B cell (primary cell): ENCODE data around the gene RHOV. TPM values are rescaled to one million over a fixed set of nuclear protein-coding genes. Genes with fewer than 3 reads are reported as not detected.

Source experiments
- ATAC-seq: fragments of 200-7000 bp; cut with Tn5 transposase; one replicate; pipeline ENCODE4 v1.10.0; 2021; ENCODE audit warnings: low read depth, mild to moderate bottlenecking, moderate number of reproducible peaks, moderate library complexity
- CTCF ChIA-PET: fragments of 350-600 bp; sonication (Branson Sonifier 250); formaldehyde crosslinking; loops from one replicate; lab custom pipeline; 2021; ENCODE audit warnings: antibody characterized with exemption, inconsistent platforms; lab: Charles Lee
- POLR2A ChIA-PET: fragments of 350-600 bp; sonication (Branson Sonifier 250); formaldehyde crosslinking; loops from one replicate; lab custom pipeline; 2021; ENCODE audit warnings: antibody characterized with exemption; lab: Charles Lee
- DNase-seq: peaks from one replicate; pipeline ENCODE4 v3.0.0; 2013
- H2AFZ ChIP-seq: 2 replicates; pipeline ENCODE4 v1.6.1; 2012; ENCODE audit warnings: mild to moderate bottlenecking, low read depth, low read length; ENCODE audit not compliant: insufficient read depth, poor library complexity, severe bottlenecking
- H3K27ac ChIP-seq, 2 donors: 1 replicate in 1 of 2; 2 replicates in 1 of 2; pipeline ENCODE4 v1.5.1; 2012 to 2013; ENCODE audit warnings: low read length in 2 of 2, mild to moderate bottlenecking in 2 of 2, moderate library complexity in 1 of 2
- H3K27me3 ChIP-seq, 4 experiments: fragments of 200-600 bp in 1 of 4; sonication (generic) in 1 of 4; replicated peaks in 1 of 4; 1 replicate in 2 of 4; 2 replicates in 2 of 4; pipeline versions ENCODE4 v1.6.1 to v1.7.0; 2013 to 2016; ENCODE audit warnings: low read length in 3 of 4, mild to moderate bottlenecking in 2 of 4, mixed read lengths in 1 of 4, moderate library complexity in 1 of 4; ENCODE audit not compliant: insufficient read depth in 4 of 4, control insufficient read depth in 3 of 4; ENCODE audit errors: control extremely low read depth in 1 of 4
- H3K36me3 ChIP-seq, 2 experiments: replicated peaks in 1 of 2; 1 replicate in 1 of 2; 2 replicates in 1 of 2; pipeline versions ENCODE4 v1.6.1 to v1.7.1; 2013; ENCODE audit warnings: low read length in 1 of 2; ENCODE audit not compliant: insufficient read depth in 2 of 2, control insufficient read depth in 1 of 2; ENCODE audit errors: control extremely low read depth in 1 of 2, extremely low read depth in 1 of 2
- H3K4me1 ChIP-seq, 2 donors: fragments of 200-600 bp in 1 of 2; sonication (generic) in 1 of 2; 1 replicate in 1 of 2; 2 replicates in 1 of 2; pipeline versions ENCODE4 v1.5.1 to v1.6.1; 2013 to 2017; ENCODE audit warnings: low read length in 2 of 2; ENCODE audit not compliant: control insufficient read depth in 2 of 2, insufficient read depth in 2 of 2
- H3K4me2 ChIP-seq: replicated peaks from 2 replicates; pipeline ENCODE3; 2012; ENCODE audit warnings: mild to moderate bottlenecking, low read depth, low read length; ENCODE audit not compliant: poor library complexity, severe bottlenecking
- H3K4me3 ChIP-seq, 5 experiments: fragments of 200-600 bp in 1 of 5; sonication (generic) in 1 of 5; 1 replicate in 3 of 5; 2 replicates in 2 of 5; pipeline versions ENCODE4 v1.5.1 to v1.7.0; 2011 to 2016; ENCODE audit warnings: low read length in 4 of 5, mild to moderate bottlenecking in 4 of 5, low read depth in 2 of 5, control low read depth in 1 of 5, moderate library complexity in 1 of 5; ENCODE audit not compliant: insufficient read depth in 1 of 5; ENCODE audit errors: control extremely low read depth in 1 of 5, extremely low read depth in 1 of 5
- H3K79me2 ChIP-seq: fragments of 200-600 bp; sonication (generic); one replicate; pipeline ENCODE4 v1.6.0; 2016; ENCODE audit warnings: low read length; ENCODE audit not compliant: control insufficient read depth, insufficient read depth
- H3K9ac ChIP-seq: fragments of 200-600 bp; sonication (generic); 2 replicates; pipeline ENCODE4 v1.6.1; 2017; ENCODE audit warnings: mild to moderate bottlenecking, low read length, moderate library complexity
- H3K9me3 ChIP-seq, 3 donors: one replicate each; pipeline versions ENCODE4 v1.6.1 to v1.7.1; 2013; ENCODE audit warnings: low read length in 2 of 3; ENCODE audit not compliant: control insufficient read depth in 2 of 3, insufficient read depth in 1 of 3; ENCODE audit errors: control extremely low read depth in 1 of 3
- H4K20me1 ChIP-seq: 2 replicates; pipeline ENCODE4 v1.6.0; 2012; ENCODE audit warnings: mild to moderate bottlenecking, low read length; ENCODE audit not compliant: insufficient read depth, control insufficient read depth, poor library complexity, severe bottlenecking
- H3K27ac Mint-ChIP-seq: one replicate; pipeline ENCODE4 v1.8.0; 2021; ENCODE audit warnings: mixed read lengths
- H3K27me3 Mint-ChIP-seq: one replicate; pipeline ENCODE4 v1.8.0; 2021; ENCODE audit warnings: mixed read lengths
- H3K4me1 Mint-ChIP-seq: one replicate; pipeline ENCODE4 v1.8.0; 2021; ENCODE audit warnings: mixed read lengths
- H3K4me3 Mint-ChIP-seq: one replicate; pipeline ENCODE4 v1.8.0; 2021; ENCODE audit warnings: mixed read lengths
- H3K9me3 Mint-ChIP-seq: one replicate; pipeline ENCODE4 v1.8.0; 2022; ENCODE audit warnings: mixed read lengths; ENCODE audit not compliant: insufficient read depth
- CTCF ChIP-seq: fragments of 200-600 bp; IDR thresholded peaks from one replicate; pipeline ENCODE4 v1.8.0; 2022; ENCODE audit warnings: antibody characterized with exemption, mild to moderate bottlenecking
- EZH2 ChIP-seq: IDR thresholded peaks from 2 replicates; pipeline ENCODE4 v1.6.1; 2012; ENCODE audit warnings: borderline replicate concordance, low read depth, mild to moderate bottlenecking, moderate library complexity, low read length; ENCODE audit not compliant: insufficient read depth, poor library complexity, severe bottlenecking
- WGBS: methylation state at CpG from one replicate; pipeline ENCODE4 v1.1.5; 2013; ENCODE audit warnings: missing lambda C conversion rate; ENCODE audit not compliant: insufficient coverage; 5-methylcytosine and 5-hydroxymethylcytosine counted together
- intact Hi-C: fragments of 100-400 bp; cut with micrococcal nuclease; formaldehyde crosslinking; loops from one replicate; pipeline ENCODE4 v1.10.0; 2022
- polyA plus RNA-seq: library from polyadenylated mRNA; depleted of rRNA; stranded (reverse); fragments of >200 nt; gene quantifications from 2 replicates; pipeline ENCODE4 v1.2.3, GENCODE V29; 2012
- total RNA-seq, 2 donors: library from RNA; stranded (reverse); fragments of 120-200 nt in 1 of 2; gene quantifications; 1 replicate in 1 of 2; 2 replicates in 1 of 2; pipeline versions ENCODE4 v1.2.3 to v1.2.4, GENCODE V29; 2013 to 2022

The RHOV gene
- total and polyA plus RNA-seq, 2 donors (not counting 1 experiment from before 2014, with no cell fraction given) = 0.54 TPM; not detected in 1

- DNase-seq = no peak
- Mint-ChIP-seq H3K9me3 (no peaks in the 10 kb centered on the region), H3K4me3 (no peak overlapping the region), H3K27ac (peak overlapping the region; percentile 34), H3K4me1 (peaks cover 21% of the 10 kb centered on the region), H3K27me3 (peaks cover 3% of the 10 kb centered on the region)
- Histone ChIP-seq H2AFZ (no peak overlapping the region), H3K36me3 (no peaks in the 10 kb centered on the region), H3K4me1 (peaks cover 5 to 10% of the 10 kb centered on the region in 2 donors), H3K9me3 (no peaks in the 10 kb centered on the region), H3K27ac (no peak overlapping the region), H3K4me2 (no peak overlapping the region), H3K27me3 (peaks cover 0 to 12% (median 0%) of the 10 kb centered on the region in 4 experiments), H3K9ac (no peak overlapping the region), H3K4me3 (no peak overlapping the region), H4K20me1 (no peaks in the 10 kb centered on the region), H3K79me2 (no peaks in the 10 kb centered on the region)
- no peak for TF ChIP-seq CTCF
- no peak for TF ChIP-seq EZH2
- CTCF ChIA-PET = interaction anchor here (1.4 to 1.7 kb wide), 2 partner anchors 15 to 33 kb away, joined by 4 to 5 read pairs; no protein-coding TSS in a partner anchor
- no peak for ATAC-seq
- WGBS = 83% methylated on average over 5 of the region's 5 CpGs
- intact Hi-C loops = no loop called here
- POLR2A ChIA-PET = no interaction called here
Observed at GRCh38 chr15:40869686-40870085, 4.3 kb downstream of the RHOV start.

- Histone ChIP-seq H3K27me3 (peaks cover 0 to 5% (median 1%) of the 10 kb centered on the region in 4 experiments), H3K4me3 (no peak overlapping the region), H3K9me3 (no peaks in the 10 kb centered on the region), H3K27ac (no peak overlapping the region), H3K36me3 (no peaks in the 10 kb centered on the region), H3K79me2 (no peaks in the 10 kb centered on the region), H3K9ac (no peak overlapping the region), H2AFZ (no peak overlapping the region), H3K4me2 (no peak overlapping the region), H3K4me1 (no peaks in the 10 kb centered on the region), H4K20me1 (no peaks in the 10 kb centered on the region)
- CTCF ChIA-PET = no interaction called here
- H3K4me3 Mint-ChIP-seq = no peak overlapping the region
- POLR2A ChIA-PET = no interaction called here
- H3K27me3 Mint-ChIP-seq = no peaks in the 10 kb centered on the region
- no peak for TF ChIP-seq EZH2
- no peak for TF ChIP-seq CTCF
- ATAC-seq (no peak), DNase-seq (no peak)
- intact Hi-C loops = no loop called here
- H3K27ac Mint-ChIP-seq = no peak overlapping the region
- 97% methylated on average over 4 of the region's 4 CpGs for WGBS
- H3K4me1 Mint-ChIP-seq = peaks cover 6% of the 10 kb centered on the region
- H3K9me3 Mint-ChIP-seq = no peaks in the 10 kb centered on the region
Observed at GRCh38 chr15:40867199-40867598, 6.8 kb downstream of the RHOV start.
